Brain microvascular endothelial cell (primary cell): ENCODE data around the gene LDLRAD4.

Experiments
- DNase-seq: peaks from one replicate; pipeline ENCODE4 v3.0.0-alpha.2; 2020
- H3K27ac ChIP-seq: fragments of 250-450 bp; sonication (Bioruptor Pico); 2 replicates; pipeline ENCODE4 v1.5.1; 2020; ENCODE audit warnings: mild to moderate bottlenecking, moderate library complexity
- H3K27me3 ChIP-seq: fragments of 250-450 bp; sonication (Bioruptor Pico); replicated peaks from 2 replicates; pipeline ENCODE4 v1.5.1; 2020; ENCODE audit warnings: mild to moderate bottlenecking
- H3K36me3 ChIP-seq: fragments of 250-450 bp; sonication (Bioruptor Pico); replicated peaks from 2 replicates; pipeline ENCODE4 v1.5.1; 2020; ENCODE audit warnings: mild to moderate bottlenecking
- H3K4me3 ChIP-seq: 2 replicates; pipeline ENCODE4 v1.5.1; 2011; ENCODE audit warnings: low read depth, mild to moderate bottlenecking, control low read depth, low read length, moderate library complexity
- in situ Hi-C: cut with HindIII; loops from 2 replicates; pipeline ENCODE4 v1.10.0; 2017; ENCODE audit warnings: low sequenced_read_pairs, low pct_ligation_motif_present
- TF ChIP-seq, protein P1 (sequence below): IDR thresholded peaks from 2 replicates; pipeline ENCODE4 v1.5.1; 2011; ENCODE audit warnings: low read depth, mild to moderate bottlenecking, moderate library complexity, low read length, control low read depth, inconsistent platforms; ENCODE audit errors: missing control alignments

LDLRAD4 gene

DNA sequence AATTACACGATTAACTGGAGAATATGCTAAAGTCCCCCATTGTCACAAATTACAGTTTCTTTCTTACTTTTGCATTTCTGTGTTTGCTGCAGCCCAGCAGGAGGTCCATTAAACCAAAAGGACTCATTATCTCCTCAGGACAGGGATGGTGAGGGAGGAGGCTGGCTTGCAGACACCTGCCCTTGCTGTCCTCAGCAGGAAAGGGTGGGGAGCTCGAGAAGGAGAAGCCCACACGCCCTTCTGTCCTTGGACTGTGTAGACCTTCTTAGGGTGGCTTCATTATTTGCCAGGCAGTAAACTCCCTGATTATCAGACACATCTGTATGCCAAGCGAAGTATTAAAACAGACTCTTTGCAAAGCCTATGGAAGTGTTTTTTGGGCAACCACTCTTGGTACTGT is 196.0 kb downstream of the LDLRAD4 start:
- DNase-seq, result no peak
- Histone ChIP-seq H3K4me3 (no peak overlapping the region), H3K27ac (no peak overlapping the region), H3K36me3 (no peaks in the 10 kb centered on the region), H3K27me3 (no peaks in the 10 kb centered on the region)
- TF ChIP-seq, protein P1, sequence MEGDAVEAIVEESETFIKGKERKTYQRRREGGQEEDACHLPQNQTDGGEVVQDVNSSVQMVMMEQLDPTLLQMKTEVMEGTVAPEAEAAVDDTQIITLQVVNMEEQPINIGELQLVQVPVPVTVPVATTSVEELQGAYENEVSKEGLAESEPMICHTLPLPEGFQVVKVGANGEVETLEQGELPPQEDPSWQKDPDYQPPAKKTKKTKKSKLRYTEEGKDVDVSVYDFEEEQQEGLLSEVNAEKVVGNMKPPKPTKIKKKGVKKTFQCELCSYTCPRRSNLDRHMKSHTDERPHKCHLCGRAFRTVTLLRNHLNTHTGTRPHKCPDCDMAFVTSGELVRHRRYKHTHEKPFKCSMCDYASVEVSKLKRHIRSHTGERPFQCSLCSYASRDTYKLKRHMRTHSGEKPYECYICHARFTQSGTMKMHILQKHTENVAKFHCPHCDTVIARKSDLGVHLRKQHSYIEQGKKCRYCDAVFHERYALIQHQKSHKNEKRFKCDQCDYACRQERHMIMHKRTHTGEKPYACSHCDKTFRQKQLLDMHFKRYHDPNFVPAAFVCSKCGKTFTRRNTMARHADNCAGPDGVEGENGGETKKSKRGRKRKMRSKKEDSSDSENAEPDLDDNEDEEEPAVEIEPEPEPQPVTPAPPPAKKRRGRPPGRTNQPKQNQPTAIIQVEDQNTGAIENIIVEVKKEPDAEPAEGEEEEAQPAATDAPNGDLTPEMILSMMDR, result no peak
- in situ Hi-C loops, result no loop called here

GRCh38 chr18:13415736-13416135 is 197.2 kb downstream of the LDLRAD4 start:
- no peak overlapping the region for H3K27ac ChIP-seq
- H3K4me3 ChIP-seq, result no peak overlapping the region
- in situ Hi-C loops, result no loop called here

GRCh38 chr18:13416208-13416607 is 197.6 kb downstream of the LDLRAD4 start:
- Histone ChIP-seq H3K36me3 (no peaks in the 10 kb centered on the region), H3K27me3 (no peaks in the 10 kb centered on the region), H3K27ac (no peak overlapping the region), H3K4me3 (no peak overlapping the region)
- TF ChIP-seq, protein P1, result no peak
- DNase-seq, result no peak
- in situ Hi-C loops, result no loop called here

More at GRCh38 chr18:13415736-13416135, 197.2 kb downstream of the LDLRAD4 start:
- no peaks in the 10 kb centered on the region for H3K27me3 ChIP-seq
- TF ChIP-seq, protein P1, result no peak
- no peaks in the 10 kb centered on the region for H3K36me3 ChIP-seq
- DNase-seq, result no peak

DNA sequence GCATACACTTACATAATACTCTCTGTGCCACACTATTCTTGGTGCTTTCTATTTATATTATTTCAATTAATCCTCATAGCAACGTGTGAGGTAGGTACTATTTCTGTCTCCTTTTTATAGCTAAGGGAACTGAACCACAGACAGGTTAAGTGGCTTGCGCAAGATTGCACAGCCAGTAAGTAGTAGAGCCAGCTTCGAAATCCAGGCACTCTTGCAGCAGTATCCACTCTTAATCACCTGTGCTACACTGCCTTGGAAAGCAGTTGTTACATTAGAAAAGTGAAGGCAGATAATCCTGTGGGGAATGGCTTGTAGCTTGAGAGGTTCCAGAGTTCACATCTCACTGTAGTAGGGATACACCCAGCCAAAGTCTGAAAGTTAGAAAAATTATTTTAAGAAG is 198.3 kb downstream of the LDLRAD4 start:
- TF ChIP-seq, protein P1, result no peak
- Histone ChIP-seq H3K27ac (no peak overlapping the region), H3K27me3 (no peaks in the 10 kb centered on the region), H3K4me3 (no peak overlapping the region), H3K36me3 (no peaks in the 10 kb centered on the region)
- DNase-seq, result no peak
- in situ Hi-C loops, result no loop called here

DNA sequence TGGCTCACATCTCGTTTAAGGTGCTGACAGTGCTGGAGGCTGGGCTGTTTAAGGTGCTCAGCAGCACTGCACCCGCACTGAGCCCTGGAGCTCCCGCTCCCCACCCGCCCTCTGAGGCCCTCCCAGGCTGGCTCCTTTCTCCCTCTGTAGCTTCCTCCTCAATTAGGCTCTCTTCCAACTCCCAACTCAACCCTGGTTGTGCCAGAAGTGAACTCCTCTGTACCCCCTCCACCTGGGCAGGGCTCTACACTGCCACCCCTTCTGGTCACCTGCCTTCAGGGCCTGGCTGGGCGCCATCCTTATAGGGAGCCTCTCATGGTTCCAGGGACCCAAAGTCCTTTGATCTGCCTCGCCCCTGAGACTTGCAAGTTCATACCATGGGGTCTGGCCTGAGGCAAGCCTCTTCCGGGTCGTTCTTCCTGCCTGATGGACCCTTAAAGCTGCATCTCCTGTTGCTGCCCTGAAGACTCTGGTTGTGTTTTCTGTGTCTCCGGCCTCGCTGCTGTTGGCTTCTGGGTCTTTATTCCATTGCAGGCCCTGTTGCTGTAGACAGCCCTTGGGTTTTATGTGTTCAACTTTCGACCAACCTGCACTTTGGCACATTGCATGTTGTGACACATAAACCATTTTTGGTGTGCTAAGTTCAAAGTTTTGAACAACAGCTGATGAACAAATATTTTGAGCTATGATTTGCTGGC is 199.6 kb downstream of the LDLRAD4 start:
- H3K27ac ChIP-seq, result no peak overlapping the region
- in situ Hi-C loops, result no loop called here
- H3K27me3 ChIP-seq, result no peaks in the 10 kb centered on the region
- no peak overlapping the region for H3K4me3 ChIP-seq
- H3K36me3 ChIP-seq, result no peaks in the 10 kb centered on the region
- no peak for DNase-seq
- TF ChIP-seq, protein P1, result no peak
